Hematopoietic multipotent progenitor cell treated with erythropoietin and hydrocortisone succinate and interleukin-3 and kit ligand, for 6 days (in vitro differentiated cells): ENCODE results near the gene CEACAM4.
"Not testable (repeated sequence)": the region's sequence is repeated elsewhere in the genome, so short reads cannot be mapped to it uniquely, and the experiment has no call there.

Source experiments
- DNase-seq: peaks from one replicate; pipeline ENCODE4 v3.0.0-alpha.2; 2015

Gene CEACAM4

GRCh38 chr19:41626877-41627276 lies at the start of gene CEACAM4:
Gene CEACAM4 (minus strand): TSS chr19:41627074. CDS start chr19:41626963, 111 bp downstream.
- peak; percentile 40 for DNase-seq

- no peak for DNase-seq
Measured at GRCh38 chr19:41671486-41671885, 44.6 kb upstream of the CEACAM4 start.

- DNase-seq, result no peak
Measured at GRCh38 chr19:41670755-41671154, 43.9 kb upstream of the CEACAM4 start.

- DNase-seq, result no peak
Measured at GRCh38 chr19:41668315-41668714, 41.4 kb upstream of the CEACAM4 start.

- no peak for DNase-seq
Measured at GRCh38 chr19:41666075-41666474, 39.2 kb upstream of the CEACAM4 start.

GRCh38 chr19:41657157-41657556 lies 30.3 kb upstream of the CEACAM4 start:
- DNase-seq, result no peak

GRCh38 chr19:41656756-41657155 lies 29.9 kb upstream of the CEACAM4 start:
- DNase-seq, result not testable (repeated sequence)

- no peak for DNase-seq
Measured at GRCh38 chr19:41652250-41652649, 25.4 kb upstream of the CEACAM4 start.

GRCh38 chr19:41649827-41650226 lies 23.0 kb upstream of the CEACAM4 start:
- DNase-seq, result no peak

GRCh38 chr19:41646589-41647204 lies 19.8 kb upstream of the CEACAM4 start:
- peak; percentile 55 for DNase-seq

GRCh38 chr19:41641879-41642485 lies 15.1 kb upstream of the CEACAM4 start:
- DNase-seq, result peak; percentile 81

- DNase-seq, result peak; percentile 36
Measured at GRCh38 chr19:41638641-41639081, 11.8 kb upstream of the CEACAM4 start.

- DNase-seq, result no peak
Measured at GRCh38 chr19:41637484-41637883, 10.6 kb upstream of the CEACAM4 start.

GRCh38 chr19:41627966-41628675 lies 1.2 kb upstream of the CEACAM4 start:
- no peak for DNase-seq

GRCh38 chr19:41626278-41626677 lies 596 bp downstream of the CEACAM4 start:
- no peak for DNase-seq

- DNase-seq, result no peak
Measured at GRCh38 chr19:41624937-41625336, 1.9 kb downstream of the CEACAM4 start.

GRCh38 chr19:41624515-41624914 lies 2.4 kb downstream of the CEACAM4 start:
- DNase-seq, result no peak

GRCh38 chr19:41623360-41623759 lies 3.5 kb downstream of the CEACAM4 start:
- peak; percentile 9 for DNase-seq

- DNase-seq, result peak; percentile 50
Measured at GRCh38 chr19:41621654-41622053, 5.2 kb downstream of the CEACAM4 start.

- DNase-seq, result no peak
Measured at GRCh38 chr19:41621226-41621625, 5.6 kb downstream of the CEACAM4 start.

GRCh38 chr19:41620171-41620570 lies 6.7 kb downstream of the CEACAM4 start:
- DNase-seq, result no peak

- no peak for DNase-seq
Measured at GRCh38 chr19:41619018-41619556, 7.8 kb downstream of the CEACAM4 start.

- no peak for DNase-seq
Measured at GRCh38 chr19:41617941-41618730, 8.7 kb downstream of the CEACAM4 start.
